T-helper 1 cell treated with Interleukin-12 subunit alpha and Interleukin-12 subunit beta and Interleukin-4 antibody, amounts not matched to agents 30 ng/mL and 1 ng/mL, for 36 hours (primary cell): Measurements from ENCODE around the gene XRN1. TPM values are rescaled to one million over a fixed set of nuclear protein-coding genes. Genes with fewer than 3 reads are reported as not detected.
"Not testable (repeated sequence)": the region's sequence is repeated elsewhere in the genome, so short reads cannot be mapped to it uniquely, and the experiment has no call there.

Experiments used
- intact Hi-C: fragments of 100-400 bp; cut with micrococcal nuclease; formaldehyde crosslinking; loops from one replicate; pipeline ENCODE4 v1.15.1; 2024
- total RNA-seq: library from RNA; stranded (reverse); gene quantifications from 2 replicates; pipeline ENCODE4 v1.2.3, GENCODE V29; 2022

Gene XRN1, protein sequence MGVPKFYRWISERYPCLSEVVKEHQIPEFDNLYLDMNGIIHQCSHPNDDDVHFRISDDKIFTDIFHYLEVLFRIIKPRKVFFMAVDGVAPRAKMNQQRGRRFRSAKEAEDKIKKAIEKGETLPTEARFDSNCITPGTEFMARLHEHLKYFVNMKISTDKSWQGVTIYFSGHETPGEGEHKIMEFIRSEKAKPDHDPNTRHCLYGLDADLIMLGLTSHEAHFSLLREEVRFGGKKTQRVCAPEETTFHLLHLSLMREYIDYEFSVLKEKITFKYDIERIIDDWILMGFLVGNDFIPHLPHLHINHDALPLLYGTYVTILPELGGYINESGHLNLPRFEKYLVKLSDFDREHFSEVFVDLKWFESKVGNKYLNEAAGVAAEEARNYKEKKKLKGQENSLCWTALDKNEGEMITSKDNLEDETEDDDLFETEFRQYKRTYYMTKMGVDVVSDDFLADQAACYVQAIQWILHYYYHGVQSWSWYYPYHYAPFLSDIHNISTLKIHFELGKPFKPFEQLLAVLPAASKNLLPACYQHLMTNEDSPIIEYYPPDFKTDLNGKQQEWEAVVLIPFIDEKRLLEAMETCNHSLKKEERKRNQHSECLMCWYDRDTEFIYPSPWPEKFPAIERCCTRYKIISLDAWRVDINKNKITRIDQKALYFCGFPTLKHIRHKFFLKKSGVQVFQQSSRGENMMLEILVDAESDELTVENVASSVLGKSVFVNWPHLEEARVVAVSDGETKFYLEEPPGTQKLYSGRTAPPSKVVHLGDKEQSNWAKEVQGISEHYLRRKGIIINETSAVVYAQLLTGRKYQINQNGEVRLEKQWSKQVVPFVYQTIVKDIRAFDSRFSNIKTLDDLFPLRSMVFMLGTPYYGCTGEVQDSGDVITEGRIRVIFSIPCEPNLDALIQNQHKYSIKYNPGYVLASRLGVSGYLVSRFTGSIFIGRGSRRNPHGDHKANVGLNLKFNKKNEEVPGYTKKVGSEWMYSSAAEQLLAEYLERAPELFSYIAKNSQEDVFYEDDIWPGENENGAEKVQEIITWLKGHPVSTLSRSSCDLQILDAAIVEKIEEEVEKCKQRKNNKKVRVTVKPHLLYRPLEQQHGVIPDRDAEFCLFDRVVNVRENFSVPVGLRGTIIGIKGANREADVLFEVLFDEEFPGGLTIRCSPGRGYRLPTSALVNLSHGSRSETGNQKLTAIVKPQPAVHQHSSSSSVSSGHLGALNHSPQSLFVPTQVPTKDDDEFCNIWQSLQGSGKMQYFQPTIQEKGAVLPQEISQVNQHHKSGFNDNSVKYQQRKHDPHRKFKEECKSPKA (N-terminal part only)
- 110 and 114 TPM in 2 replicates for total RNA-seq

DNA sequence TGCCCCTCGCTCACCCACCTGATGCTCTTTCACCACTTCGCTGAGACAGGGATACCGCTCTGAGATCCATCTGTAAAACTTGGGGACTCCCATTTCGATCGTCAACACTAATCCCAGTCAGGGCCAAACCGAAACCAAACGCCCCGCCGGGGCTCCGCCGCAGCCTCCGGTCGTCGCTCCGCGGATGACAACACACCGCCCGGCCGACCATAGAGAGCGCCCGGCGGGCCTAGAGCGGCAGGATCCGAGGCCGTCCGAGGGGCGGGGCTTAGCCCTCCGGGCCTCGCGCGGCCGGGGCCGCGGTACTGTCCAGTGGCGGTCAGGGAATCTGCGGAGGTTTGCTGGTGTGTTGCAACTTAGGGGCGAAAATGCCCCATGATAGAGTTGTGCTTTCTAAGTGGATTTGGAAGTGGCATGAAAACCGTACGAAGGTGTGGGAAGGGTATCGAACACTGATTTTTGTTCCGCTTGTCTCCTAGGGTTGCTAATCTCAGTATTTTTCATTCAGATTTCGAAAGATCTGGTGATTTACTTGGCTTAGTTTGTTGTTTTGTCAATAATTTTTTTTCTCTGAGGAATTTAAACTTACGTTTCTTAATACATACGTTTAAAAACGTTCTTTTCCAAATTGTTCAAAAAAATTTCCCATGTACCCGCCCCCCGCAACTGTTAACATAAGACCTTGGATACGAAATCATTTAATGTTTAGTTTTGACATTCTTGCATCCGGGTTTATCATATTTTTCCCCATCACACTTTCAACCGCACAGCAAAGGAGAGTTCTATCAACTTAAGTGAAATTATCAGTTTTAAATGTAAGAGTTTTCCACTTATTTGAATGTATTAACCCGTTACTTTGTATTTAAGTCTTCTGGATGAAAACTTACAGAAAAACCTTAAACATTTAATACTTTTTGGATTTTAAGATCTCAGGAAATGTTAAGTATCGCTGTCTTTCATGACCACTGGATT lies at the start of gene XRN1:
TSS of gene XRN1 (minus strand) at position 186 of the 972 bp plus-strand sequence. CDS start at position 93, 93 bp downstream.
- intact Hi-C loops, result loop anchor here (1.0 to 5.0 kb wide), 15 partner anchors 60 to 1523 kb away; partner anchors contain the start of genes ATP1B3, ATR, DIPK2A and GK5

DNA sequence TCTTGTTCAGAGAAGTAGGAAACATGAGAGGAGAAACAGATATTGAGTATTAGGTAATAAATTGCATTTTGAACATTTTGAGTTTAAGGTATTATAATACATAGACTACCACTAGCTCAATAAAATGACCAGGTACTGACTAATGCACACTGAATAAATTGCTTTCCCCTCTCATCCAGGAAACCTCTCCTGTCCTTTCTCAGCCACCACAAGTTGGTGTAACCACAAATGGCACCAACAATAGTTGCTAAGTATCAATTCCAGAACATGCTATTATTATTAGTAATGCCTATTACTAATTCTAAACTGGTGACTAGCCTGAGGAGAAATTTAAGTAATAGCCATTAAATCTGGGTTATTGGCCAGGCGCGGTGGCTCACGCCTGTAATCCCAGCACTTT lies 47.3 kb upstream of the XRN1 start:
- intact Hi-C loops, result no loop called here

DNA sequence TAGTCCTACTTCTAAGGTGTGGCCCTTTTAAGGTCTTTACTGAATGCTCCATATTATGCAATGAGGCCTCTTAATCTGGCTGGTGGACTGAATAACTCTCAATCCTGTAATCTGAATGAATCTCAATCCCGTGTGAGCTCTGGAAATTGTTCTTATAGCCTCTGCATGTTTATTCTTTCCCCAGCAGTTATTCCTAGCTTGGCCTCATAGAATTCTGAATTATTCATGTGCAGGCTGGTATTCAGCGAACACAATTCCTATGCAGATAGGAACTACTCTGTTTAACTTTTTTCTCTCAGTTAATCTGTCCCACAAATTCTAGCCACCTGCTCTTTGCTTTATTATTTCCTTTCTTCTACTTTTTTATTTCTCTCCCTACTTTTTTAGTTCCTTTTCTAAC lies 44.3 kb upstream of the XRN1 start:
- intact Hi-C loops, result no loop called here

DNA sequence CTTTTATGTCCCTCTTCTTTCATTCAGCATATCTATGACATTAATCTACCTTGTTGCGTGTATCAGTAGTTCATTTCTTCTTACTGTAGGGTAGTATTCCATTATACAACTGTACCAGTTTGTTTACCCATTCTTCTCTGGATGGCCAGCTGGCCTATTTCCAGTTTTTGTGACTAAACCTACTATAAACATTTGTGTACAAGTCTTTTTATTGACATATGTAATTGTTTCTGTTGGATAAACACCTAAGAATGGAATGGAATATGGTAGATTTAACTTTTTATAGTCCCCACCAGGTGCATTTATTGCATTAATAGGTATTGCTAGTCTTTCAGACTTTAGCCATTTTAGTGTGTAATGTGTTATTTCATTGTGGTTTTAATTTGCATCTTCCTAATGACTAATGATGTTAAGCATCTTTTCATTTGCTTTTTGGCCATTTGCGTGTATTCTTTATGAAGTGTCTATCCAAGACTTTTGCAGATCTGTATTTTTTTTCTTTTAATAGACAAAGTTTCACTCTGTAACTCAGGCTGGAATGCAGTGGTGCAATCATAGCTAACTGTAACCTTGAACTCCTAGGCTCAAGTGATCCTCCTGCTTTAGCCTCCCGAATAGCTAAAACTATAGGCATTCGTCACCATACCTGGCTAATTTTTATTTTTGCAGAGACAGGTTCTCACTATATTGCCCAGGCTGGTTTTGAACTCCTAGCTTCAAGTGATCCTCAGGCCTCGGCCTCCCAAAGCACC lies 41.9 kb upstream of the XRN1 start:
- intact Hi-C loops, result no loop called here

DNA sequence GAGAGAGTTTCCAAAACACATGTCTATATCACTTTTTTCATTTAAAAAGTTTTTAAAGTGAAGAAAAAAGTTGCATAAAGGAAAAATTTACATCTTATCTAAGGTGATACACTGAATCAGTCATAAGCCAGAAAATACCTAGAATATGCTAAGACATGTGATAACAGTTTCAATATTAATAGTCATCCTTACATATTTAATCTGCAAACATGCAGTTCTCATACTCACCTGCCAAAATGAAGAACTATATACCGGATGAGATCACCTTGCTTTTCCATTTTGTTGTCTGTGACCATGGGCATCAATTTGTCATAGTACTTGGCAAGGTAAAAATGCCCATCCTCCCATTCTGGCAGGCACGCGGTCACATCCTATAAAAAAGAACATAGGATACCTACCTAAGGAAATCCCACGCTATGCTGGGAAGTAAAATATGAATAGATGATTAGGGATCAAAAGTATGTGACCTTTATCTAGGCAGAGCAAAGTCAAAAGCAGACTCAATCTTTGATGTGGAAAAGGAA lies 37.1 kb upstream of the XRN1 start:
- intact Hi-C loops, result no loop called here

DNA sequence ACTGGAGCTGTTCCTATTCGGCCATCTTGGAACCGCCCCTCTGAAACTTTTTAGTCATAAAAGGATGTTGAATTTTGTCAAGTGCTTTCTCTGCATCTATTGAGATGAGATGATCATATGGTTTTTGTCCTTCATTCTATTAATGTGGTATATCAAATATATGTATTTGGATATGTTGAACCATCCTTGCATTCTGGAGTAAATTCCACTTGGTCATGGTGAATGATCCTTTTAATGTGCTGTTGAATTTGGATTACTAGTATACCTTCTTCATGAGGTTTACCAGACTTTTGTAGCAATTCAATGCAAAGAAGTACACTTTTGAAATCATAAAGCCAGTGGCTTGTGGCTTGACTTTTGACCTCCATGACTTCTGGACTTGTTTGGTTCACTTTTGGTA lies 33.4 kb upstream of the XRN1 start:
- intact Hi-C loops, result no loop called here

DNA sequence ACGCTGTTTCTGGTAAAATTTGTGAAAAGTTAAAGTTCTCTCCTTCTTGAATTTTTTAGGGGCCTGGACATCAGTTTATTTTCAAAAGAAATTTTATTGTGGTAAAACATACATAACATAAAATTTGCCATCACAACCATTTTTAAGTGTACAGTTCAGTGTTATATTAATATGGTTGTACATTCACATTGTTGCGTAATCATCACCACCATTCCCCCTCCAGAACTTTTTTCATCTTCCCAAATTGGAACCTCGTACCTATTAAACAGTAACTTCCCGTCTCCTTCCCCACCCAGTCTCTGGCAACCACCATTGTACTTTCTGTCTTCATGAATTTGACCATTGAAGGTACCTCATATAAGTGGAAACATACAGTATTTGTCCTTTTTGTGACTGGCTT lies 23.0 kb upstream of the XRN1 start:
- intact Hi-C loops, result no loop called here

DNA sequence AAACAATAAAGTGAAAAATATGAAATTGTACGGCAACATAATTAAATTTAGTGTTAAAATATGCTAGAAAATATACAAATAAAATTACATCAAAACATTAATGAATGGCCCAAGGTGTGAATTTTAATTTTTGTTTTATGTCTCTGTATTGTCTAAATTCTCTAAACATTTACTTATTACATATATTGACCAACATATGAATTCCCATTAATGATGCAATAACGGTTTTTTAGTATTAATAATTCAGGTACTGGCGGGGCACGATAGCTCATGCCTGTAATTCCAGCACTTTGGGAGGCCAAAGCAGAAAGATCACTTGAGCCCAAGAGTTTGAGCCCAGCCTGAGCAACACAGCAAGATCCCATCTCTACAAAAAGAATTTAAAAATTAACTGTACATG lies 20.6 kb upstream of the XRN1 start:
- intact Hi-C loops, result no loop called here

DNA sequence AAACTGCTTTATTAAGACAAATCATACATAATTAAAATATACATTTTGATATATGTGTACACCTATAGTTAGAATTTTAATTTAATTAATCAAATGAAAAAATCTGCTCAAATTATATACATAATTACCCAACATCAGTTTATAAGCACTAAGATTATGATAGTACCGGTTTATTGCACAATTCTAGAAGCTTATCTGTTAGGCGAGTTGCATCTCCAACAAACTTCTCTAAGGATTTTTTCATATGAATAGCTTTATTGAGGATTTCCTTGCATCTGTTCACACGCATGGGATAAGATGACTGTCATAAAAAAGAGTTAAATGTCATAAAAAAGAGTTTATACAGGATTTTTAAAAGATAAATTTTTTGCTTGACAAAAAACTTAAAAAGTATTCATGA lies 19.9 kb upstream of the XRN1 start:
- intact Hi-C loops, result no loop called here

DNA sequence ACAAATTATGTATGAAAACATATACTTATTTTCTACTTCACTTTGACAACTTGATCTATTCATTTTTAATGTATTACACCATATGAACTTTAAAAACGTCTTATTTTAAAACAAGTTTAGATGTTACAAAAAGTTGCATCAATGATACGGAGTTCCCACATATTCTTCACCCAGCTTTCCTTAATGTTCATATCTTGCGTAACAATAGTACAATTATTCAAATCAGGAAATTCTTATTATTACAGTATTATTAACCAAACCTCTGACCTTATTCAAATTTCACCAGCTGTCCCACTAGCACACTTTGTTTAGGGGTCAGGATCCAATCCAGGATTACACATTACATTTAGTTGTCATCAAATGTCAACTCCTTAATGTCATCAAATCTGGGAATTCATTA lies 12.9 kb upstream of the XRN1 start:
- intact Hi-C loops, result no loop called here

DNA sequence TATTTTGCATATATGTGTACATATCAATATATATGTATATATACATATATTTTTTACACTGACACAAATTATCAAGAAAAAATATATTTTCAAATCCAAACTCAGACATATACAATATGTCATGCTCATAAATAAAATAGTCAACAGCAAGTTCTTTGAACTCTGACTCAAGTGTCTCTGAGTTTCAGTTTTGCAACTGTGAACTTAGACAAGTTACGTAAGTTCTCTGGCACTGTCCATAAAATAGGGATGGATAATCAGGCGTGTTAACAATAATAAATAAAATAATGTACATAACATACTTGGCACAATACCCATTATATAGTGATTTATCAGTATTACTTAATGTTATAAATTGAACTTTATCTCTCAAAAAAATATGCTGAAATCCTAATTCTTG lies 12.1 kb upstream of the XRN1 start:
- intact Hi-C loops, result no loop called here

DNA sequence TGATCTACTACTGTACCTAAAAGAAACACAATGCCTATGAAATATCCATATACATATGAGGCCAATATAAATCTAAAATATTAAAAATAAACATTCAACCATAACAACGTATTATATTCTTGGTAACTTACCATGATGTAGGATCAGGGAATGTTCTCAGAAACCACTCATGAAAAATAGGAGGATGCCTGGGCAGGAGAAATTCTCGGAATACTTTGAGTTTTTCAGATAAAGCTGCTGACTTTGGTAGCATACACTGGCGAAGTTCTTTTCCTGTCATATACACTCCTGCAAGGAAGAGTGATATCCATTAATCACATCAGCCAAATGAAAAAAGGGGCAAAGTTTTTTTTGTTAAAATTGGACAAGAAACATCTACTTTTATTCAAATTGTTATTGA lies 11.3 kb upstream of the XRN1 start:
- intact Hi-C loops, result no loop called here

DNA sequence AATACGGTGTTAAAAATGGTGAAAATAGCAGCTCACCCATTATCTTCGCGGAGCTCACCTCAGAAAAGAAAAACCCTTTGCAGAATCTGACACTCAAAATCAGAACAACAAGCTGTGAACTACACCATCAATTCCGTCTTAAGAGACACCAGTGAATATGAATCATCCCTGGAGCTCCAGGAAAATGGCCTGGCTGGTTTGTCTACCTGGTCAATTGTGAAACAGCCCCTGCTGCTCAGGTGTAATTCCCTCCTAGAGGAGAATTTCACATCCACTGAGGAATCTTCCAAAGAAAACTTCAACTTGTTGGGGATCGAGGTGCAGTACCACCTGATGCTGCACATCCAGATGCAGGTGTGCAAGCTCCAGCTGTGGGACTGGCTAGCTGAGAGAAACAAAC lies 3.0 kb upstream of the XRN1 start:
- intact Hi-C loops, result no loop called here

DNA sequence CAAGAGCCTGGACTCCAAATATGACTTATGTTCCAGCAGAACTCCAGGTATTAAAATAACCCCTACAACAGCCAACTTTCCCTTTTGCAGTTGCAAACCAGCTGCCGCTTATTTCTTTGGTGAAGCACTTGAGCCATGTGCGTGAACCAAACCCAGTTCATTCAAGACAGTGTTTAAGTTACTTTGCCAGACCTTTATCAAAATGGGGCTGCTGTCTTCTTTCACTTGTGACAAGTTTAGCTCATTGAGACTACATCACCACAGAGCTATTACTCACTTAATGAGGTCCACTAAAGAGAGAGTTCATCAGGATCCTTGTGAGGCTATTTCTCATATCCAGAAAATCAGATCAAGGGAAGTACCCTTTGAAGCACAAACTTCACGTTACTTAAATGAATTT lies 2.4 kb upstream of the XRN1 start:
- intact Hi-C loops, result no loop called here

DNA sequence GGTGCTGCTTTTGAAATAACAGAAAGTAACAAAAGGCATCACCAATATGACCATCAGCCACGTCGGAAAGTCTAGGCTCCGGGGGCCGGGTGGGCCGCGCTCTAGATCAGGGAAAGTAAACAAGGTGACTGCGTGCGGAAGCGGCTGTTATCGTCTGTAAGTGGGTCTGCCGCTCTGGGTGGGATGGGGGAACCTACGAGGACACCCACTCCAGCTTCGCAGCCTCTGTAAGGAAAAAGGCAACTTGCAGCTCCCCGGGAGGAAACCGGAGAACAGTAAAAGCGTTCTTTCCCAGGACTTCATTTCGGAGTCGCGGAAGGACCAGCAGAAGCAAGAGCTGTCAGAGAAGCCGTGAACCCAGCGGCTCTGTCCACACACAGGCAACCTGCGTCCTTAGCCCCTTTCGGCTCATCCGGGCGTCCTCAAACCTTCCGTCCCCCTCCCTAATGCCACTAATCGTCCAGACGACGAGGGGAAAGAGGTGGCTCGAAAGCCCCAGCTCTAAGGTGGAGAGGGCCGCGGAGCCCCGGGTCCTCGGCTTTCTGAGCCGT lies 461 bp downstream of the XRN1 start:
- intact Hi-C loops, result loop anchor here (1.0 to 5.0 kb wide), 12 partner anchors 149 to 1505 kb away; partner anchors contain the start of genes ATP1B3, GK5, PLS1 and SLC25A36

DNA sequence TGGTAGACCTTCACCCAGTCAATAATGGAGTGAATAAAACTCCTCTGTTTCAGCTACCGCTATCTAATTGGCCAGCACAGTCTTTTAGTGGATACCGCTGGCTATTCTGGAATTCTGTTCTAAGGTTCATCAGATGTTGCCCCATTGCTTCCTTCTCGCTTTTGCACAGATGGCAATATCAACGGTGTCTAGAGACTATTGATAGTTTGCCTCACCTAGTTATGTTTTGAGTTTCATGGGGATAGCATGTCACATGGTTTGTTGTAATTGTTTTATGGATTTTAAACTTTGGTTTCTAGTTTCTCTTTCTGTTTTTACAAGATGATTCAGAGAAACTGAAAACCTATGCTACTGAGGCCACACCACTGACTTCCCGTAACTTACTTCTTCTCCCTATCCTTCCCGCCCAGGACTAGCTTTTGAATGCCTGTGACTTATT lies 2.0 kb downstream of the XRN1 start:
- intact Hi-C loops, result loop anchor here (1.0 to 5.0 kb wide), 11 partner anchors 221 to 1504 kb away; partner anchors contain the start of genes ATP1B3, GK5, RNF7 and SLC25A36

DNA sequence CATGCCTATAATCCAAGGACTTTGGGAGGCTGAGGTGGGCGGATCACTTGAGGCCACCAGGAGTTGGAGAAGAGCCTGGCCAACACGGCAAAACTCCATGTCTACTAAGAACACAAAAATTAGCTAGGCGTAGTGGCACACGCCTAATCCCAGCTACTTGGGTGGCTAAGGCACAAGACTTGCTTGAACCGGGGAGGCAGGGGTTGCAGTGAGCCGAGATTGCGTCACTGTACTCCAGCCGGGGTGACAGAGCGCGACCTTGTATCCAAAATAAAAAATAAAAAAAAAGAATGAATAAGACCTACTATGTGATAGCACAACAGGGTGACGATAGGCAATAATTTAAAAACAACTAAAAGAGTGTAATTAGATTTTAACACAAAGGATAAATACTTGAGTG lies 3.5 kb downstream of the XRN1 start:
- intact Hi-C loops, result no loop called here

DNA sequence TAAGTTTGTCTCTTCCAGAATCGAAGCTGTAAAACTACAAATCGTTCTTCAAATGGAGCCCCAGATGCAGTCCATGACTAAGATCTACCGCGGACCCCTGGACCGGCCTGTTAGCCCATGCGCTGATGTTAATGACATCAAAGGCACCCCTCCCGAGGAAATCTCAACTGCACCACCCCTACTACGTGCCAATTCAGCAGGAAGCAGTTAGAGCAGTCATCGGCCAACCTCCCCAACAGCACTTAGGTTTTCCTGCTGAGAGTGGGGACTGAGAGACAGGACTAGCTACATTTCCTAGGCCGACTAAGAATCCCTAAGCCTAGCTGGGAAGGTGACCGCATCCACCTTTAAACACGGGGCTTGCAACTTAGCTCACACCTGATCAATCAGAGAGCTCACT lies 4.8 kb downstream of the XRN1 start:
- intact Hi-C loops, result not testable (repeated sequence)
